GM21737 (cell line): ENCODE measurements around the gene WNT9A.
"Not testable (repeated sequence)": the region's sequence is repeated elsewhere in the genome, so short reads cannot be mapped to it uniquely, and the experiment has no call there.

Source experiments
- ATAC-seq: cut with Tn5 transposase; IDR thresholded peaks from one replicate; pipeline ENCODE4 v1.9.1; 2021; ENCODE audit warnings: mild to moderate bottlenecking, moderate library complexity; ENCODE audit not compliant: unreplicated experiment

Gene WNT9A

DNA sequence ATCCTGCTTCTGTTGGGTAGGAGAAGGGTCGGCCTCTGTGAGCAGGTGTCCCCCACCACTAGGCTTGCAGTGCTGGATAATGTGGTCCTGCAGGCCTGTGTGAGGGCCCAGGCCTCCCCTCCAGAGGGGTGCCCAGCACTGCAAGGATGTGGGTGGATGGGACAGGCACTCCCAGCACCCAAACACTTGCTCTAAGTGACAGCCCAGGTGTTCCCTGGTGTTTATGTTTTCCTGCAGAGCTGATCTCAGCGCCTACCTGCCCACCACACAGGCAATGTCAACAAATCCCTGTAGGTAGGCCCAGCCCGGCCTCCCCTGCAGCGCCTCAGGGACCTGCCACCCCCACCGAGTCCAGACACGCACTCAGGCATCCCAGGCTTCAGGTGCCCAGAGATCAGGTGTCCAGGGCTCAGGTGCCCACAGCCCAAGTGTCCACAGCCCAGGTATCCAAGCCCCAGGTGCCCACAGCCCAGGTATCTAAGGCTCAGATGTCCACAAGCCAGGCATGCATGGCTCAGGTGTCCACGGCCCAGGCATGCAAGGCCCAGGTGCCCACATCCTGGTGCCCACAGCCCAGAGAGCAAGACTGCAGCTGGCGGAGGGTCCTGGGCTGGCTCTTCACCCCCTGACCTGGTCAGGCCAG is 59.2 kb downstream of the WNT9A start:
- no peak for ATAC-seq

DNA sequence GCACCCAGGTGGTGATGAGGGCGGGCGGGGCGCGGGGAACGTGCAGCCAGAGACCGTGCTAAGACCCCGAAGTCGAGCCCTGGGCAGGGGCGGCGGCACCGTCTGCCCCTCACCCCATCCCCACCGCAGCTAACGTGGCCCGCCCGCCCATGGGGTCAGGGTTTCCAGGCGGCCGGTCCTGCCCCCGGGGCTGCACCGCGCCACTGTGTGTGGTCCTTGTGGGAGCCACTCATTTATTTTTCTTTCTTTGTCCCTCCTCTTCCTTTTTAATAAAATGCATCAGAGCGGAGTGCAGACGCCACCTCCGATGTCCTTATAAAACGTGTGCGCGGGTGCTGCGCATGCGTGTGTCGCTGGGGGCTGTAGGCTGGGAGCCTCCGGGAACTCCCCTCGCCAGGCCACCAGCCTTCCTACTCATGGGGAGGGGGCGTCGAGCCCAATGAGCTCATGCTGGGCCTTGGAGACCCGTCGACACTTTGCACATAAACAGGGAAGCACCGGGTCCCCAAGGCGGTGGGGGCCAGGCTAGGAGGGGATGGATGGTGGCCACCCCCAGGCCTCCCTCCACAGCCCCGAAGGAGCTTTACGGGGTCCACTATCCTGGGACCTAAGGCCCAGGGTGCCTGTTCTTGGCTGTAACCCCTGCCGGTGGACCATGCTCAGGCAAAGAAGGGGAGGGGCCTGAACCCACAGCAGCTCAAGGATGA is 59.9 kb downstream of the WNT9A start:
- ATAC-seq = no peak

DNA sequence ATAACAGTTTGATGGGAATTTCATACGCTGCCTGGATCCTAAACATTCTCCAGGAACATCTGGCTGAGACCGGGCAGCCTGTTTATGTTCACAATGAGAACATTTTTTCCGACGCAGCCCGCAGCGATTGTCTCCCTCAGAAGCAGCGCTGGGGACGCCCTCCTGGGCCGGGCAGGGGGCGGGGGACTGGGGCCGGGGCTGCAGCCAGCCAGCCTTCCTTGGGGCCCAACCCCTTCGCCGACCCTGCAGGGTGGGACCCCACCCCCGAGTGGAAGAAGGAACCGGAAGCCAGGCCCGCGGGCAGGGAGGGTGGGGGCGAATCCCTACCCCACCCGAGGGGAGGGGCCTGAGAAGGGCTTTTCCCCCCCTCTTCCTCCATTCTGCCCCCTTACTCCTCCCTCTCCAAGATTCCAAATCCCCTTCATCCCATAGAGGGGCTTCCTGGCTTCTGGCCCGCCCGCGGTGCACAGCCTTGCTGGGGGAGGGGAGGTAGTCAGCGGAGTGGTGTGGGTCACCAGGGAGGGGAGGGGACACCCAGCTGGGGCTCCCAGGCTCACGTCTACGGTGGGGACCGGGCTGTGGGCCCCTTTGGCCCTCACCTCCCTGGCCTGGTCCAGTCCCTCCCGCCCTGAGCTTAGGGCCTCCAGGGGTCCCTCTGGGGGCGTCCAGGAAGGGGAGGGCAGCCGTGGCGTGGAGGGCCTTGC is 60.6 kb downstream of the WNT9A start:
- no peak for ATAC-seq

DNA sequence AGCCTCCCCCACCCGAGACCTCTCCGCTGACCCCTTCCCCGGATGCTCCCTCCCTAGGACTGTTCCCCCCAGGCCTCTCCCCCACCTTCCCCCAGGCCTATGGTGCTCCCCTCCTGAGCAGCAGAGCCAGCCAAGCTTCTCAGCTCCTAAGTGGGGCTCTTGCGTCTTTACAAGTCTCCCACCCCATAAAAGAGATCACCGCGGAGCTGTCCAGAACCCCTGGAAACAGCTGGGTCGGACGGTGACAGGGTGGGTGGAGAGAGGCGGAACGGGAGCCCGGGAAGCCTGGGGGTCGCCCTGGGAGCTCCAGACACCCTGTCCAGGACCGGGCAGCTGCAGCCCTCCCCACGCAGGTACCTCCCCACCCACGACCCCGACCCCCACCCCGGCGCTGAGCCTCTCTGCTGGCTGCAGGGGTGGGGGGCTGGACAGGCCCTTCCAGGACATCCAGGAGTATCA is 61.2 kb downstream of the WNT9A start:
- ATAC-seq = no peak

DNA sequence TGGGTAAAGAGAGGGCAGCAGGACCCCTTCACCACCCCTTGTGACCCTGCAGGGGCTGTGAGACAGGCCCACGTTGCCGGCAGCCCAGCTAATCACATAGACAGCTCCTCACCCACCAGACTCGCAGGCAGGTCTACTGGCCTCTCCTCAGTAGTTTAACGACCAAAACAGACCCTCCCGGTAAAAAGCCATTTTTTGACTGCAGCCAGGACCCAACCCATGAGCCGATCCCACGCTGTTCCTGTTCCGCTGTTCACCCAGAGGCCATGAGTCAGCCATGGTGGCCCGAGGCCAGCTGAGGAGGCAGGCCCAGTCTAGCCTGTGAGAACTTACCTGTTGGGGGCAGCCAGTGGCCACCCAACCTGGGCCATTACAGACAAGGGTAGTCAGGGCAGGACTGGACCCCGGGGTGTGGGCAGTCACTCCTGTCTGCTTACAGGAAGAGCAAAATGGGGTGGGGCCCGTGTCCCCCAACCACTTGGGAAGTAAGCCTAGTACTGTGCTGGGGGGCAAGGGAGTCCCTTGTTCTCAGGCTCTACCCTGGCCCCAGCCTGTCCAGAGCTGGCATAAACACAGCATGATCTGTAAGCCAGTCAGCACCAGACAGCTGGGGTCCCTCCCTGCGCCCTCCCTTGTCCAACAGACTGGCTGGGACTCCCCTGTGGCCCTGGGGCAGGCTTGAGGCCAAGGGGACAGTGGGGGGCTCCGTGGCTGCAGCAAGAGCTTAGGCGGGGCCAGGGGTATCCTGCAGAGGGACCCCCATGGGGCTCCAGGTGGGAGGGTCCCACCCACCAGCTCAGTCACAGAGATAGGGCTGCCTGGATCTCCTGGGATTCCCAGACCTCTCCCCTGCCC is 61.9 kb downstream of the WNT9A start:
- no peak for ATAC-seq

DNA sequence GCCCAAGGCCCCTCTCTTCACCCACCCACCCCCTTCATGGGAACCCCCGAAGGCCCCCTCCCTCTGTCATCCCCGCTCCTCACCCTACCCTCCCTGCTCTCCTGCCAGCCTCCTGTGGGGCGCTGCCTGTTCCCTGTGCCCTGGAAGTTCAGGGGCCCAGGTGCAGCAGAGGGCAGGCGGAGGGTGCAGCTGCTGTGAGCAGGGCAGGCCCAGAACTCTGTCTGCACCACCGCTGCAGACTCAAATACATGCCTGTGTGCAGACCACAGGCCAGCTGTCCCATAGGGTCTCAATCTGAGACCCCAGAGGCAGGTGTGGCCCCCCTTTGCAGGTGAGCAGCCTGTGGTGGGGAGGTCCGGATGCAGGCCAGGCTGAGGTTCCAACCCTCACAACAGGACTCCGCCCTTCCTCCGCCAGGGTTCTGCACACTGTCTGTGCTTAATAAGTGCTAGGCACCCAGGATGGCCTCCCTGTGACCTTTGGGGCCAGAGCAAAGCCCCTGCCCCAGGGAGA is 62.5 kb downstream of the WNT9A start:
- no peak for ATAC-seq

DNA sequence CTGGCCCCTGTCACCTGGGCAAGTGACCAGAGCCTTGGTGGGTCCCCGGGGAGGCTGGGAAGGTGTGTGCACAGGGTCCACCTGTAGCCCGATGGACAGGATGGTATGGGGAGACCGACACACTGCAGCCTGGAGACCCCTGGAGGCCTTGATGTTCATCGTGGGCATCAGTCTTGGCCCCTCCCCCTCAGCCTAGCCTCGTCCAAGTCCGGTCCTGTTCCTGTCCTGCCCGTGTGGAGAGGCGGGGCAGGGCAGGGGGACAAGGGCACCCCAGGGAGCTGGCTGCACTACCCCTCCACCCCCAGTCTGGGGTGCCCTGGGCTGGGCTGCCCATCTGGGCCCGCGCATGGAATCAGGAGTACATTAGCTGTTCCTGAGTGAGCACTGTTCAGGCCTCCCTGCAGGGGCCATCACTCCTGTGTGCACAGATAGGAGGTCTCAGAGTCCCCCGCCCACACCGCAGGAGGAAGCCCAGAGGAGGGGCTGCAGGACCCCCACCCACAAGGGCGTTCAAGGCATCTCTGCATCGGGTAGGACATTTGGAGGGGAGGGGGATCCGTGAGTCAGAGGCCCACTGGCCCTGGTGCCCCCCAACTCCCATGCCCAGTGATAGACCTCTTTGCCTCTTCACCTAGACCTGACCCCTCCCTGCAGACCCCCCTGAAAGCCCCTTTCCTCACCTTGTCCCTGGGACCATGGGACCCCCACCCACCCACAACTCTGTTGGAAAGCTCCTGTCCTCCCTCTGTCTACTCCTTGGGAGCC is 63.2 kb downstream of the WNT9A start:
- ATAC-seq = no peak

DNA sequence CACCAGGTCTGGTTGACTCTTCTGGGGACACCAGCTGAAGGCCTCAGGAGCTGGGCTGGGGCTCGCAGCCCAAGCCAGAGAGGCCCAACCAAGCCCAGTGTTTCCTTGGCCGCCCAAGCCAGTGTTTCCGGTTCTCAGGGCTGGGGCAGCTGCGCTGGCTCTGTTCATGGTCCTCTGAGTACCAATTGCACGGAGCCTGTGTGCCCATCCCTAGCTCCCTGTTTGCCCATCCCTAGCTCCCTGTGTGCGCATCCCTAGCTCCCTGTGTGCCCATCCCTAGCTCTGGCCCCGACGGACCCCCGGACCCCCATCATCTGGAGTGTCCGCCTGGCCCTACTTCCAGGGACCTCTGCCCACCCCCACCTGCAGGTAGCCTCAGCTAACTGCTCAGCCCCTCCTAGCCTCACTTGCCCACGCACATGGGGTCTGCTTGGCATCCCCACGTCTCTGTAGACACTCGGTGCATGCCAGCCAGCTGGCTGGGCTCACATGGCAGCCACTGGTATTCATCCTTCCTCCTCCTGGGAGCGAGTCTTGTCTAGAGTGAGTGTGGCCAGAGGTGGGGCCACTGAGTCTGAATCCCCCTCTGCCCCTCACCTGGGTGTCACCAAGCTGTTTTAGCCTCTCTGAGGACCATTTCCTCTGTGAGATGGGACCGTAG is 64.0 kb downstream of the WNT9A start:
- ATAC-seq = no peak

DNA sequence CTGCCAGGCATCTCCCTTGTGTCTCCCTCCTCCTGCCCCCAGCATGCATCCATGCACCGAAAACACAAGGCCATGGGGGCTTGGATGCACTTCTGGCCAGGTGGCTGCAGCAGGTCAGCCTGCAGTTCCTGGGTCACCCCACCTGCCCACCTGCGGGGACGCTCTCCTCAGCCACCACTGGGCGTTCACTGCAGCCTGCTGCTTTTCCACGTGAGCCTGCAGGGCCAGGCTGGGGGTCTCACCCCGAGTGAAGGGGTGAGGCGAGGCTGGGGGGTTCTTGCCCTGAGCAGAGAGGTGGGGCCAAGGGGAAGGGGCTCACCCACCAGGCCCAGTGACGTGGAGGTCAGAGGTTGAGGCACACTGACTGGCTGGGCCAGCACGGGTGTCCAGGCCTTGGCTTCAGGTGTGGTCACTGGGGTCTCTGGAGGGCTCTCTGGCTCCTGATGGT is 64.6 kb downstream of the WNT9A start:
- no peak for ATAC-seq

DNA sequence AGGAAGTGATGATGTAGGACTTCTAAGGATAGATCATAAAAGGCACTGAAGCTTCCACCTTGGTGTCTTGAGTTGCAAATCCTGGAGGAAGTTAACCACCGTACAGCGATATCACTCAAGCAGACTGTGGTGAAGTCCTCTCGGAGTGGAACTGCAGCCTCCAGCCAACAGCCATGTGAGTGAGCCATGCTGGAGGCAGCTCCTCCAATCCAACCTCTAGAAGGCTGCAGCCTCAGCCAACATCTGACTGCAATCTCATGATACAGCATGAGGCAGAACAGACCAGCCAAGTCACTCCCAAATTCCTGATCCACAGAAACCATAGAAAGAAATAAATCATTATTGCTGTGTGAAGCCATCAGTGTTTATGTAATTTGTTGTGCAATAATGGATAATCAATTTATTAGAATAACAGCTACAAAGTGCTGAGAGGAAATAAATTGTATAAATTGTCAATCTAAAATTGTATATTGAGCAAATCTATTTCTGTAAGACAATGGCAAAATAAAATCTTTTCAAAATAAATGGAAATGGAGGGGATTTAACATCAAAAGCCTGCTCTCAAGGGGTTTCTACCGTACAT is 67.3 kb downstream of the WNT9A start:
- no peak for ATAC-seq

DNA sequence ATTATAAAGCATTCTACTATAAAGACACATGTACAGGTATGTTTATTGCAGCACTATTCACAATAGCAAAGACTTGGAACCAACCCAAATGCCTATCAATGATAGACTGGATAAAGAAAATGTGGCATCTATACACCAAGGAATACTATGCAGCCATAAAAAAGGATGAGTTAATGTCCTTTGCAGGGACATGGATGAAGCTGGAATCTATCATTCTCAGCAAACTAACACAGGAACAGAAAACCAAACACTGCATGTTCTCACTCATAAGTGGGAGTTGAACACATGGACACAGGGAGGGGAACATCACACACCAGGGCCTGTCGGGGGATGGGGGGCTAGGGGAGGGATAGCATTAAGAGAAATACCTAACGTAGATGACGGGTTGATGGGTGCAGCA is 69.9 kb downstream of the WNT9A start:
- not testable (repeated sequence) for ATAC-seq

DNA sequence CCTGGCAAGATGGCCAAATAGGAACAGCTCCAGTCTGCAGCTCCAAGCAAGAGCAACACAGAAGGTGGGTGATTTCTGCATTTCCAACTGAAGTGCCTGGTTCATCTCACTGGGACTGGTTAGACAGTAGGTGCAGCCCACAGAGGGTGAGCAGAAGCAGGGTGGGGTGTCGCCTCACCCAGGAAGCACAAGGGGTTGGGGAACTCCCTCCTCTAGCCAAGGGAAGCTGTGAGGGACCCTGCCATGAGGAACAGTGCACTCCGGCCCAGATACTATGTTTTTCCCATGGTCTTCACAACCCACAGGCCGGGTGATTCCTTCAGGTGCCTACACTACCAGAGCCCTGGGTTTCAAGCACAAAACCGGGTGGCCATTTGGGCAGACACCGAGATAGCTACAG is 75.8 kb downstream of the WNT9A start:
- ATAC-seq = not testable (repeated sequence)

DNA sequence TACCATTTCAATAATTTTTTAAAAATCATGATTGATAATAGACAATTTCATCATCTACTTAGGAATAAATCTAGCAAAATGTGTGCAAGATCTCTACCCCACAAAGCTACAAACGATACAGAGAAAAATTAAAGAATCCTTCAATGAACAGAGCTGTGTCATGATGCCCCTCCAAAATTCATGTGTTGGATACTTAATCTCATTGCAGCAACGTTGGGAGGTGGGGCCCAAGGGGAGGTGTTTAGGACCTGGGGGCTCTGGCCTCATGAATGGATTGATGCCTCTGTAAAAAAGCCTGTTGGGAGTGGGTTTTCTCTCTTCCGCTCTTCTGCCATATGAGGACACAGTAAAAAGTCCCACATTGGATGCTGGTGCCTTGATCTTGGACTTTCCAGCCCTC is 77.4 kb downstream of the WNT9A start:
- no peak for ATAC-seq

DNA sequence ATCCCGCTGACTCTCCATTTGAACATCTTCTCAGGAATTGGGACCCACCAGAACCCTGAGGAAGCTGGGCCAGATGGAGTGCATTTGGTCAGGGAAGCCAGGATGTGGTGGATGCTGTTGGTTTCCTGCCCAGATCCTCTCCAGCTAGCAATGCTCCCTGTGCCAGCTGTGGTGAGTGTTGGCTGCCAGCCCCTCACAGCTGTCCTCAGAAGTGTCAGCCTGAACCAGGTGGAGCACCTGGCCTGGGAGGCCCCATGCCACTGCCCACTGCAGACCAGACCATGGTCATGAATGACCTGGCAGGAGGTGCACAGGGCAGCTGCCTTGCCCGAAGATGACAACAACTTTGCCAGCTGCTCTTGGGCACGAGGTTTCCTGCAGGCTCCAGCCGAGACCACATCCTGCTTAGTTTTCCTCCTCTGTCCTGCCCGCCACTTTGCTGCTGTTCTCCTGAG is 77.9 kb downstream of the WNT9A start:
- ATAC-seq = no peak

DNA sequence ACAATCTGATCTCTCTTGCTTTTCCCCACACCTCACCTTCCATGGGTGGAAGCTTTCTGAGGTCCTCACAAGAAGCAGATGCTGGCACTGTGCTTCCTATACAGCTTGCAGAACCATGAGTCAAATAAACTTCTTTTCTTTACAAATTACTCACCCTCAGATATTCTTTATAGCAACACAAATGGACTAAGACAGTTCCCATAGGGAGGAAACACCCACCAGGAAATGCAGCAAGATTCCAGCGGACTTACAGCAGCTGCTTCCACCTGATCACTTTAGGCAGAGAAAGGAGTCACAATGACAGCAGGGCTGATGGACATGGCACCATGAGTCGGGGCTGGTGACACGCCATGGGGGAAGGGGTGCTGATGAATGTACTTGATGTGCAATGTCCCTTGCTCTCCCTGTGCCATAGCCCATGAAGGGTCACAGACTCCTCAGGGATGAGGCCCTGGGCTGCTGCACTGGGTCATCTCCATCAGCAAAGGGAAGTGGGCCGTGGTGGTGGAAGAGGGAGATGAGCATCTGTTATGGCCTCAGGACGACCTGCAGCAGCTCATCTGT is 78.4 kb downstream of the WNT9A start:
- no peak for ATAC-seq
